ENCODE data around the gene SCNN1B.
"Not testable (repeated sequence)": the region's sequence is repeated elsewhere in the genome, so short reads cannot be mapped to it uniquely, and the experiment has no call there.

Gene SCNN1B

DNA sequence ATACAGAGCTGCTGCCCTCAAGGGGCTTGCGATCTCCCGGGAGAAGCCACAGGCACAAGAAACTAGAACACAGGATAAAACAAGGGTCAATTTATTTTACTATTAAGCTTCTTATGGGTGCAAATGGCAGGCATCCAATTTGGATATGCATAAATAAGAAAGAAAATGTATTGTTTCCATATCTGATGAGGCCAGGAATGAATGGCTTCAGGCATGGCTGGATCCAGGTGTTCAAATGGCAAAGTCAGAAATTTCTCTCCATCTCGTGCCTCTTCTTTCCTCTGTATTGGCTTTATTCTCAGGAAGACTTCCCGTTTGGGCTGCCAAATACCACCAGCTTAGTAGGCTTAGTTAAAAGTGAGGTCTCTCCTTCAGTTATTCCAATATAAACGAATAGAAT lies 43.1 kb downstream of the SCNN1B start:
- H3K27ac Mint-ChIP-seq = no peak overlapping the region
- no peak overlapping the region for H3K4me3 Mint-ChIP-seq
- CTCF ChIA-PET = no interaction called here
- peaks cover 18% of the 10 kb centered on the region for H3K27me3 Mint-ChIP-seq
- H3K4me1 Mint-ChIP-seq = no peaks in the 10 kb centered on the region
- H3K36me3 Mint-ChIP-seq = no peaks in the 10 kb centered on the region
- H3K9me3 Mint-ChIP-seq = no peaks in the 10 kb centered on the region
- DNase-seq = no peak

DNA sequence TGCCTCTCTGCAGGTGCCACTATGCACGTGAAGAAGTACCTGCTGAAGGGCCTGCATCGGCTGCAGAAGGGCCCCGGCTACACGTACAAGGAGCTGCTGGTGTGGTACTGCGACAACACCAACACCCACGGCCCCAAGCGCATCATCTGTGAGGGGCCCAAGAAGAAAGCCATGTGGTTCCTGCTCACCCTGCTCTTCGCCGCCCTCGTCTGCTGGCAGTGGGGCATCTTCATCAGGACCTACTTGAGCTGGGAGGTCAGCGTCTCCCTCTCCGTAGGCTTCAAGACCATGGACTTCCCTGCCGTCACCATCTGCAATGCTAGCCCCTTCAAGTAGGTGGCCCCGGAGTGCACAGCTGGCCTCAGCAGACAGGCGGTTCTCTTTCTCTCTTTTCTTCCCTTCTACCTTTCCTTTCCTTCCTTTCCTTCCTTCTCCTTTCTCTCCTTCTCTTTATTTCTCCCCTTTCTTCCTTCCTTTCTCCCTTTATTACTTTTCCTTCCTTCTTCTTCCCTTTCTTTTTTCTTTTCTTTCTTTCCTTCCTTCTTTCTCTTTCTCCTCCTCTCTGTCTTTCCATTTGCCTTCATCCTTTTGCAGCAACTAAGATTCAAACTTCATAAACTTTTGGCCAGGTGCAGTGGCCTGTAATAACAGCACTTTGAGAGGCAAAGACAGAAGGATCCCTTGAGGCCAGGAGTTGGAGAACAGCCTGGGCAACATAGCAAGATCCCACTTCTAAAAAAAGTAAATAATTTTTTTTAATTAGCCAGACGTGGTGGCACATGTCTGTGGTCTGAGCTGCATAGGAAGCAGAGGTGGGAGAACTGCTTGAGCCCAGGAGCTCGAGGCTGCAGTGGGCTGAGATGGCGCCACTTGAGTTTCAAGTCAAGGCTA lies 46.7 kb downstream of the SCNN1B start:
- no peak for DNase-seq
- Mint-ChIP-seq H3K27ac (no peak overlapping the region), H3K27me3 (peaks cover 10% of the 10 kb centered on the region), H3K4me3 (no peak overlapping the region), H3K9me3 (no peaks in the 10 kb centered on the region), H3K36me3 (no peaks in the 10 kb centered on the region), H3K4me1 (no peaks in the 10 kb centered on the region)
- CTCF ChIA-PET = no interaction called here

DNA sequence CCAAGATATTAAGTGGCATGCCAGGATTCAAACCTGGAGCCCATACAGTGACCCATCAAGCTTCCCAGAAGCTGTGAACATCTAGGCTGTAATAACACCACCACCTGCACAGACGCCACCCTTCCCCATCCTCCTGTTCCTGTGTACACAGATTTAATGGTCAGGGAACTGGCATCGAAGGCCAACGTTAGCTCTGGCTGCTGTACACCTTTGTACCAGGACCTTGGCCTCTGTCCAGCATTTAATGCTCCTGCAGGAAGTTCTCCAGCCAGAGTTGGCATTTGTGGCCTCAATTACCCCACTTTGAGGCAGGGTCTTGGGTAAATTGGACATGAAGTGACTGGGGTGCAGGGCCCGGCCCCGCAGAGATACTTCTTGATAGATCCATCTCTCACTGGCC lies 49.3 kb downstream of the SCNN1B start:
- Mint-ChIP-seq H3K27me3 (peaks cover 5% of the 10 kb centered on the region), H3K27ac (no peak overlapping the region), H3K9me3 (no peaks in the 10 kb centered on the region), H3K36me3 (no peaks in the 10 kb centered on the region), H3K4me1 (no peaks in the 10 kb centered on the region), H3K4me3 (no peak overlapping the region)
- DNase-seq = no peak
- CTCF ChIA-PET = interaction anchor here (1.1 kb wide), 1 partner anchor 83 kb away, joined by 3 read pairs; no protein-coding TSS in a partner anchor

DNA sequence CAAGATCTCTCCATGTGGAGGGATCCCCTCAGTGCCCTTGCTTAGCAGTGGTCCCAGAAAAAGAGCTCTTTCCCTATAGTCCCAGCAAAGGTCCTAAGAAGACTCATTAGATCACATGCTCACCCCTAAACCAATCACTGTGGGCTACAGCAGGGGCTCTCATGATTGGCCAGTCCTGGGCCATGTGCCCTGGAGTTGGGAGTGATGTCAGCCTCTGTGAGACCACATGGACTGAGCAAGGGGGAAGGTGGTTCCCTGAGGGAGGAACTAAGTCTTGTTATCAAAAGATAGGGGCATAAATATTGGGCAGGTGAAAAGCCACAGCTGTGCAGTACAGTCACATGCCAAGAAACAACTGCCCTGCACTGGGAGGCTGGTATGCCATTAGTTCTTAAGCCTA lies 51.3 kb downstream of the SCNN1B start:
- Mint-ChIP-seq H3K4me3 (no peak overlapping the region), H3K27me3 (peaks cover 5% of the 10 kb centered on the region), H3K36me3 (no peaks in the 10 kb centered on the region), H3K4me1 (no peaks in the 10 kb centered on the region), H3K9me3 (no peaks in the 10 kb centered on the region), H3K27ac (no peak overlapping the region)
- no peak for DNase-seq
- CTCF ChIA-PET = no interaction called here

DNA sequence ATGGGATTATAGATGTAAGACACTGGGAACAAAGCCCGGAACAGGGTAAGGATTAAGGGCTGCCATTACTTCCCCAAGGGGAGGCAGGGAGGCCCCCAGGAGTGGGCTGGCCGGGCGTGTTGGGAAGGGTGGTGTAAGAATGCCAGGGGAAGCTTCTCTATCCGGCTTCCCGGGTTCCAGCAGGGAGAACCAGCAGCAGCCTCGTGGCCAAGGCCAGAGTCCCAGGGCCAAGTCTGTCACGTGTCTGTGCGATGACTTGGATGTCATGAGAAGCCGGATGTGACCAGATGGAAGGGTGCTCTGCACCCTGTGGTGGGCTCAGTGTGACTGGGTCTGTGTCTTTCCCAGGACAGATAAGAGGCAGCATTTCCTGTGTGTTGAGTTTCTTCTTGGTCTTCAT lies 52.1 kb downstream of the SCNN1B start:
- H3K4me1 Mint-ChIP-seq = no peaks in the 10 kb centered on the region
- H3K4me3 Mint-ChIP-seq = no peak overlapping the region
- CTCF ChIA-PET = no interaction called here
- H3K9me3 Mint-ChIP-seq = no peaks in the 10 kb centered on the region
- DNase-seq = no peak
- no peaks in the 10 kb centered on the region for H3K36me3 Mint-ChIP-seq
- H3K27me3 Mint-ChIP-seq = no peaks in the 10 kb centered on the region
- no peak overlapping the region for H3K27ac Mint-ChIP-seq

DNA sequence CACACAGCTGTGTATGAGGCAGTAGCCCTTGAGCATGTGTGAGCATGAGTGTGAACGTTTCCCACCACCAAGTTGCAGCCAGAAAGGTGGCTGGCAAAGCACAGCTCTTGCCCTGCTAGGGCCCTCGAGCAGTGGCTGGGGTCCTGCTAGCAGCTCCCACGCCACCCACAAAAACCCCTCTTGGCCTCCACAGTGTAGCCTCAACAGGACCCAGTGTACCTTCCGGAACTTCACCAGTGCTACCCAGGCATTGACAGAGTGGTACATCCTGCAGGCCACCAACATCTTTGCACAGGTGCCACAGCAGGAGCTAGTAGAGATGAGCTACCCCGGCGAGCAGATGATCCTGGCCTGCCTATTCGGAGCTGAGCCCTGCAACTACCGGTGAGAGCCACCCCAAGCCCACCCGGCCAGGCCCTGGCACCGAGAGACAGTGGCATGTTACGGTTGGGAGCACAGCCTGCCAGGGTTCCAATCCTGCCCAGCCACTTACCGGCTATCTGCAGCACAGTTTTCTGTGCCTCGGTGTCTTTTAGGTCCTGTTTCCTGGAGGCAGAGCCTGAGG lies 53.1 kb downstream of the SCNN1B start:
- no peaks in the 10 kb centered on the region for H3K27me3 Mint-ChIP-seq
- no peaks in the 10 kb centered on the region for H3K9me3 Mint-ChIP-seq
- CTCF ChIA-PET = no interaction called here
- H3K4me3 Mint-ChIP-seq = no peak overlapping the region
- DNase-seq = no peak
- no peak overlapping the region for H3K27ac Mint-ChIP-seq
- no peaks in the 10 kb centered on the region for H3K4me1 Mint-ChIP-seq
- no peaks in the 10 kb centered on the region for H3K36me3 Mint-ChIP-seq

DNA sequence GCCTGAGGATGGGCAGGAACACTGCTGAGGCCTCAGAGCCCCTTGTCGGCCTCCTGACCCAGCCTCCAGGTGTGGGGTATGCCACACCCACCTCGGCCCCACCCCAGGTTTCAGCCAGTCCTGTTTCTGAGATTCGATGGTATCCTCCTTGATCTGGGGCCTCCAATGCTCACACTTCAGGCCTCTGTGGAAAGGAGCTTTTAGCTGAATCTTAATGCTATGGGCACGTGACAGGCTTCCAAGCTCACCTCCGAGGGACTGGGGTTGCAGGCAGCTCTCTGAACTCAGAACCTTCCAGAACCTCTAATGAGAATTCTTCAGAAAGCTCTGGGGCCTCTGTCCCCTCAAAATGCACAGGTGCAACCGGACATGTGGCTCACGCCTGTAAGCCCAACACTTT lies 54.8 kb downstream of the SCNN1B start:
- Mint-ChIP-seq H3K27me3 (no peaks in the 10 kb centered on the region), H3K9me3 (no peaks in the 10 kb centered on the region), H3K36me3 (no peaks in the 10 kb centered on the region), H3K4me1 (no peaks in the 10 kb centered on the region), H3K4me3 (no peak overlapping the region), H3K27ac (no peak overlapping the region)
- no peak for DNase-seq
- CTCF ChIA-PET = no interaction called here

DNA sequence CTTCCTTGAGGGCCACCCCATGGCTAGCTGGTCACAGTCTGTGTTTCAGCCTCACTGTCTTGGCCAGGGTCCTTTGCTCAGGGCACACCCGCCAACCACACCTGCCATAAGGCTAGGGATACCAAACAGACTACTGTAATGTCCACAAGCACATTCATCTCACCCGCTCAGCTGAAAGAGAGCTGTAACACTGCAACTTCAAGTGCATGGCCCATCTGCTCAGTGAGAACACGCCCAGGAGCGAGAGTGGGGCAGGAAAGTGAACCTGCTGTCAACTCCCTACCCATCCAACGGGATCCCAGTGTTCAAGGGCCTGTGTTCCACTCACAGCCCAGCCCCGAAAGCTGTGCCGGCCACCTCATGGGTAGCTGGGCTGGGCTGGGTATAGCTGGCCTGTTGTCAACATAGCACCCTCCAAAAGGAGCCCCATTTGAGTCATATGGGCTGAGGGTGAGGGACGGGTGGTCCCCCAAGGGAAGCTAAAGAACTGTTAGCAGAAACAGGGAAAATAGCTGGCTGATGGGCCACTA lies 55.7 kb downstream of the SCNN1B start:
- CTCF ChIA-PET = no interaction called here
- H3K36me3 Mint-ChIP-seq = no peaks in the 10 kb centered on the region
- H3K9me3 Mint-ChIP-seq = no peaks in the 10 kb centered on the region
- no peaks in the 10 kb centered on the region for H3K4me1 Mint-ChIP-seq
- H3K27ac Mint-ChIP-seq = no peak overlapping the region
- H3K27me3 Mint-ChIP-seq = no peaks in the 10 kb centered on the region
- no peak overlapping the region for H3K4me3 Mint-ChIP-seq
- DNase-seq = no peak

DNA sequence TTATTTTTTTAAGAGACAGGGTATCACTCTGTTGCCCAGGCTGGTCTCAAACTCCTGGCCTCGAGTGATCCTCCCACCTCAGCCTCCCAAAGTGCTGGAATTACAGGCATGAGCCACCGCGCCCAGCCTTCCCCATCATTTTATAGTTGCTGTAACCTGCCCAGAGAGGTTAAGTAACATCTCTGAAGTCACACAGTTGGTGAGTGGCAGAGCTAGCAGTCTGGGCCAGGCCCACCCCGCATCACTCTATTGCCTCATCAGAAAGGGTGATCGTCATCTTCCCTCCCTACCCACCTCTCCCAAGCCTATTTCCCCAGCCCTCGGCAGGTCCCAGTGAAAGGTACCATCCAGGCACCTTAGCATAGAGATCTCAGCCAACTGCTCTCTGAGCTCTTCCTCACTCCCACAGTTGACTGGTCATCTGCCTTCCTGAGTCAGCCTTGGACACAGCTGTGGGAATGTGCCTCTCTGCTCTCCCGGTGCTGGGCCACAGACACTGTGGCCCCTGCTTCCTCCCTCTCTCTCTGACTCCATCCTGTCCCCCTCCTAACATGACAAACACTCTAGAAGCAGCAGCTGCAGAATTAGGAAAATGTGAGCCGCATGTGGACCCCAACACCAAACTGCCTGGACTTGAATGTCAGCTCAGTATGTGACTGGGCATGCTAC lies 57.1 kb downstream of the SCNN1B start:
- no peaks in the 10 kb centered on the region for H3K27me3 Mint-ChIP-seq
- H3K4me1 Mint-ChIP-seq = no peaks in the 10 kb centered on the region
- no peak for DNase-seq
- no peak overlapping the region for H3K4me3 Mint-ChIP-seq
- H3K27ac Mint-ChIP-seq = no peak overlapping the region
- CTCF ChIA-PET = no interaction called here
- H3K9me3 Mint-ChIP-seq = no peaks in the 10 kb centered on the region
- no peaks in the 10 kb centered on the region for H3K36me3 Mint-ChIP-seq

DNA sequence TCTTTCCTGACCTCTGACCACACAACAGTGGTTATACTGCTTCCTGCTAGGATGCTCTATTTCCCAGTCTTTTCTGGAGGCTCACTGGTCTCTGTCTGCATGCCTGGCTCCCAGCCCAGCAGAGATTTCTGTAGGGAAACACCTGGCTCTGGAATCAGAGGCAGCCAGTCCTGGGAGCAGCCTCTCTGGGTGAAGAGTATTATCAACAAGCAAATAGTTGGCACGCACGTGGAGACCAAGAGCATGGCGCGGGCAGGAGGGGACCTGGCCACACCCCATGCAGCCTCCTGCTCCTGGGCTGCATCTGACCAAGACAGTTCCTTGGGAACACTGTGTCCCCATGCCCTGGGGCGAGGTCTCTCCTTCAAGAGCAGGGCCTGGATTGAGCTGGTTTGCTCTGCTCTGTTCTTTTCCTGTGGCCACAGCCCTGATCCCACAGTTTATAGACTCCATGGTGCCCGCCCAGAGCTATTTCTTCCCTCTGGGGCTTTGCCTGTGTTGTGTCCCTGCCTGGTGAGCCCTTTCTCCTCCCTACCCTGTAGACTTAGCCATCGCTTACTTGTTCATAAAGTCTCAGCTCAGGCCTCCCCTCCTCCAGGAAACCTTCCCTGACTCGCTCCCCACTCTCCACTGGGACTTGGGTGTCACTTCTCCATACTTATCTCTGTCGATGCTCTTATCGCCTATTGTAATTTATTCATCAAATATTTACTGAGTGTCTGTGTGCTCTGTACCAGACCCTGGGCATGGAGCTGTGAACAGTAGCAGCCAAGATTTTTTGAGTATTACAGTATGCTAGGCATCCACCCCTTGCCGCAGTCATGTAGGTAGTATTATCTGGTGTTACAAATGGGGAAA lies 60.6 kb downstream of the SCNN1B start:
- Mint-ChIP-seq H3K9me3 (no peaks in the 10 kb centered on the region), H3K27ac (no peak overlapping the region), H3K4me3 (no peak overlapping the region), H3K4me1 (peaks cover 10% of the 10 kb centered on the region), H3K27me3 (no peaks in the 10 kb centered on the region), H3K36me3 (no peaks in the 10 kb centered on the region)
- CTCF ChIA-PET = no interaction called here
- DNase-seq = no peak

DNA sequence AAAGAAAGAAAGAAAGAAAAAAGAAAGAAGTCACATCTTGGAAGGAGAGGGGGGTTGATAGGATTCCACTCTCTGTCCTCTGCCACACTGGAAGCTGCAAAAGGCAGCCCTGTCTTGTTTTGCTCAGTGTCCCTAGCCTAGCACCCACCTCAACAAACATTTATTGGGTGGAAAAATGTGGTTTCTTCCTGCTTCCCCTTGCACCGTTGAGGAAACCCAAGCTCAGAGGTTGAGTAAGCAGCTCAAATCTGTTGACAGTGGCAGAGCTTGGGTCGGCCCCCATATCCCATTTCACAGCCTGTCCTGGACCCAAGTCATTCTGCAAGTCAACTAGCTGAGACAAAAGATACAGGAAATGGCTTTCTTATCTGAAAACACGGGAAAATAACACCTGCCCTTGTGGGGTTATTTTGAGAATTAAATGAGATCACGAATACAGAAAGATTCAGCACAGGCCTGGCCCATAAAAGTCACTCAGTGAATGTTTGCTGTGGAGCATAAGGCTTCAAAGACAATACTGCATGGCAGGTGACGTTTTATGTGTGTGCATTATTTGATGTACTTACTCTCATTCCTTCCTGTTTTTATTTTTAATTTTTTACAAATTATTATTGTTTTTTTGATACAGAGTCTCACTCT lies 63.6 kb downstream of the SCNN1B start:
- H3K36me3 Mint-ChIP-seq = no peaks in the 10 kb centered on the region
- no peak overlapping the region for H3K4me3 Mint-ChIP-seq
- CTCF ChIA-PET = no interaction called here
- no peak for DNase-seq
- H3K27me3 Mint-ChIP-seq = peaks cover 5% of the 10 kb centered on the region
- H3K4me1 Mint-ChIP-seq = peaks cover 10% of the 10 kb centered on the region
- no peak overlapping the region for H3K27ac Mint-ChIP-seq
- H3K9me3 Mint-ChIP-seq = no peaks in the 10 kb centered on the region

DNA sequence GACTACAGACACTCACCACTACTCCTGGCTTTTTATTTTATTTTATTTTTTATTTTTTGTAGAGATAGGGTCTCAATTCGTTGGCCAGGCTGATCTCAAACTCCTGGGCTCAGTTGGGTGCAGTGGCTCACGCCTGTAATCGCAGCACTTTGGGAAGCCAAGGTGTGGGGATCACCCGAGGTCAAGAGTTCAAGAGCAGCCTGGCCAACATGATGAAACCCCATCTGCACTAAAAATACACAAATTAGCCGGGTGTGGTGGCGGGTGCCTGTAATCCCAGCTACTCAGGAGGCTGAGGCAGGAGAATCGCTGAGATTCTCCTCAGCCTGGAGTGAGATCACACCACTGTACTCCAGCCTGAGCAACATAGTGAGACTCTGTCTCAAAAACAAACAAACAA lies 64.2 kb downstream of the SCNN1B start:
- H3K4me1 Mint-ChIP-seq, H3K27ac Mint-ChIP-seq, DNase-seq, H3K4me3 Mint-ChIP-seq, CTCF ChIA-PET, H3K27me3 Mint-ChIP-seq, H3K9me3 Mint-ChIP-seq, H3K36me3 Mint-ChIP-seq: not testable (repeated sequence)

DNA sequence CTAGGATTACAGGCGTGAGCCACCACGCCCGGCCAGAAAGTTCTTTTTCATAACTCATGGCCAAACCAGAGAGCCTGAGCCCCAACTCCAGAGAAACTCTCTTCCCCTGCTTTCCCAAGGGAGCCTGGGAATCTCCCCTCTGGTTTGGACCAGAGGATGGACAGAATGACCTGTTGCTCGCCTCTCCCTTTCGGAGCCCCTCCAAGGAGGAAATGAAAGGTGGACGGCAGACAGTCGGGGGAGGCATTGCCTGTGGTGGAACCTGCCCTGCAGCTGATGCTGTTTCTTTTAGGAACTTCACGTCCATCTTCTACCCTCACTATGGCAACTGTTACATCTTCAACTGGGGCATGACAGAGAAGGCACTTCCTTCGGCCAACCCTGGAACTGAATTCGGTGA lies 65.5 kb downstream of the SCNN1B start:
- Mint-ChIP-seq H3K4me1 (peaks cover 10% of the 10 kb centered on the region), H3K4me3 (no peak overlapping the region), H3K27me3 (peaks cover 5% of the 10 kb centered on the region), H3K9me3 (no peaks in the 10 kb centered on the region), H3K36me3 (no peaks in the 10 kb centered on the region), H3K27ac (no peak overlapping the region)
- CTCF ChIA-PET = no interaction called here
- DNase-seq = no peak

DNA sequence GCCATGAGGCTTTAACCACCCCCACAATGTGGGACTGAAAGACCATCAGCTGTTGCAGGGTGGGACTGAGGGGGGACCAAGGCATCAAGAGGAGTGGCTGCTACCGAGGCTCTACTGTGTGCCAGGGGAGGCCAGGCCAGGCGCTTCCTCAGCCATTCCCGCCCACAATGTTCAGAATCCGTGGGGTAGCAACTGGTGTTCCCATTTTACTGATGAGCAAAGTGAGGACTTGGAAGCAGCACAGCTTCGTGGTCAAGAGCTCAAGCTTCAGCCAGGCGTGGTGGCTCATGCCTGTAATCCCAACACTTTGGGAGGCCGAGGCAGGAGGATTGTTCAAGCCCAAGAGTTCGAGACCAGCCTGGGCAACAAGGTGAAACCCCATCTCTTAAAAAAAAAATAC lies 65.9 kb downstream of the SCNN1B start:
- H3K36me3 Mint-ChIP-seq = no peaks in the 10 kb centered on the region
- H3K4me3 Mint-ChIP-seq = no peak overlapping the region
- H3K27me3 Mint-ChIP-seq = peaks cover 5% of the 10 kb centered on the region
- no peak overlapping the region for H3K27ac Mint-ChIP-seq
- peaks cover 10% of the 10 kb centered on the region for H3K4me1 Mint-ChIP-seq
- CTCF ChIA-PET = no interaction called here
- no peak for DNase-seq
- no peaks in the 10 kb centered on the region for H3K9me3 Mint-ChIP-seq
